Activated T-helper 17 cell treated with anti-CD3 and anti-CD28 coated beads, Interleukin-2, amount 50 U/mL, for 72 hours (primary cell): ENCODE data around the gene HSD11B1. TPM values are rescaled to one million over a fixed set of nuclear protein-coding genes. Genes with fewer than 3 reads are reported as not detected.

Source experiments
- ATAC-seq: fragments of 150-1000 bp; cut with Tn5 transposase; replicated peaks from 2 replicates; pipeline ENCODE4 v1.10.0; 2021; ENCODE audit warnings: mild to moderate bottlenecking, moderate library complexity
- H3K27ac Mint-ChIP-seq: one replicate; pipeline ENCODE4 v1.8.0; 2022; ENCODE audit warnings: mixed read lengths
- H3K27me3 Mint-ChIP-seq: one replicate; pipeline ENCODE4 v1.8.0; 2022; ENCODE audit warnings: mixed read lengths
- H3K36me3 Mint-ChIP-seq: one replicate; pipeline ENCODE4 v1.8.0; 2022; ENCODE audit warnings: low read depth, mild to moderate bottlenecking, mixed read lengths
- H3K4me1 Mint-ChIP-seq: one replicate; pipeline ENCODE4 v1.8.0; 2022; ENCODE audit warnings: mixed read lengths
- H3K4me3 Mint-ChIP-seq: one replicate; pipeline ENCODE4 v1.8.0; 2022; ENCODE audit warnings: mild to moderate bottlenecking, mixed read lengths
- H3K9me3 Mint-ChIP-seq: one replicate; pipeline ENCODE4 v1.8.0; 2022; ENCODE audit warnings: mixed read lengths
- total RNA-seq, 2 donors: library from RNA; stranded (reverse); gene quantifications; one replicate each; pipeline ENCODE4 v1.2.3, GENCODE V29; 2022

The HSD11B1 gene
- total RNA-seq, 2 donors from 2014 or later = 2.4 to 9.7 TPM

DNA sequence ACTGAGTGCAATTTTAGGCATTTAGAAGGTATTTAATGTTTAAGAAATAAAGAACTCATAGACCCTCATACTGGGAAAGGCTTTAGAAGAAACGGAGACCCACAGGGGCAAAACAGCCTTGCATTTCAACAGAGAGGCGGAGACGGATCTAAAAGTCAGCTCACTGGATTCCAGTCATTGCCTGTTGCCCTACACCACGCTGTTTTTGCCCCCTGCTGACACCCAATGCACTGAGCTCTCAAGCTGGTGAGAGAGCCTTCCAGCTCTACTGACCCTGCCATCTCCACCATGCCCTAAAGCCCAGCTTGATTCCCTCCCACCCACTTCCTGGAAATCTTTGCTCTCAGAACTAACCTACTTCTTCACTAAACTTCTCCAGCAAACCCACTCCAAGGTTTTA, 44.0 kb downstream of the HSD11B1 start:
- Mint-ChIP-seq H3K27ac (peak overlapping the region; percentile 87), H3K27me3 (no peaks in the 10 kb centered on the region), H3K9me3 (no peaks in the 10 kb centered on the region), H3K36me3 (no peaks in the 10 kb centered on the region), H3K4me3 (peak overlapping the region; percentile 62), H3K4me1 (peaks cover 38% of the 10 kb centered on the region)
- no peak for ATAC-seq

DNA sequence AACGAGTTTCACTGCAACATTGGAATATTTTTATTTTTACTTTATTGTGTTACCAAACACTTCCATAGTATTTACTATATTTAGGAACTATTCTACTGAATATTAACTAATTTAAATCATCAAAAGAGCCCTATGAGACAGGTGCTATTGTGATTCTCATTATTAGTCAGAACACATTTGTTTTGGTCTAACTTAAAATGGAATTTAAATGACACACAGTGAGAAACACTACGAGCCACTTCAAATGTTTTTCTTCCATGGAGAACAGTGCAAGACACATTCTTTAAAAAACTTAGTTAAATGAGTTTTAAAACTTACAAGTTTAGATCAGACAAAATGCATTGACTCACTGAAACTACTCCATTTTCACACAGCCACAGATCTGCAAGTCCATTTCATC, 44.6 kb downstream of the HSD11B1 start:
- Mint-ChIP-seq H3K36me3 (no peaks in the 10 kb centered on the region), H3K27ac (peak overlapping the region; percentile 96), H3K4me1 (peaks cover 38% of the 10 kb centered on the region), H3K9me3 (no peaks in the 10 kb centered on the region), H3K4me3 (peak overlapping the region; percentile 77), H3K27me3 (no peaks in the 10 kb centered on the region)
- ATAC-seq = peak; percentile 3

DNA sequence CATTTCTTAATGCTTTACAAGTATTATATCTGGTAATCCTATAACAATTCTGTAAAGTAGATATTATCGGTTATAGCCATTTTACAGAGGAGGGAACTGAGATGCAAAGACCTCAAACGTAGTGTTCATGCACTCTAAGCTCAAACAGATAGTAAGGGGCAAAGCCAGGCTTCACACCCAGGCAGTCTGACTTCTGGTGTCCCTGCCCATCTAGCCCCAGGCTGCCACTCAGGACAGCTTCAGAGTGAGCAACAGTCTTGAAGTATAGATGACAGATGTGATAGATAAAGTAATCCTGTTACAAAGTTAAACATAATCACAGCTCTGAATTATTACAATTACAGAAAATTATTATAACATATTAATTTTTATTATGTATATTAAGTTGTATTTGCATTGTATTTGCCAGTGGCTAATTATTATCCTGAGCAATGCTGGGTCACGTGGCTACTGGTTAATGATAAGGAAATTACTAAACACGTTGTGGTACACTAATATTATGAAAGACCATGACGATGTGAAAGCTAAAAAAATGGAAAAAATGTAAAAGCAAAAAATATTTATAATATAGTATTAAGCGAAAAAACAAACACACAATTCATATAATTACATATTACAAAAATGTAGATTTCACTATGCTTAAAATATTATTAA, 45.2 kb downstream of the HSD11B1 start:
- ATAC-seq = no peak
- H3K4me3 Mint-ChIP-seq = peak overlapping the region; percentile 81
- peak overlapping the region; percentile 96 for H3K27ac Mint-ChIP-seq
- H3K36me3 Mint-ChIP-seq = no peaks in the 10 kb centered on the region
- no peaks in the 10 kb centered on the region for H3K9me3 Mint-ChIP-seq
- H3K27me3 Mint-ChIP-seq = no peaks in the 10 kb centered on the region
- H3K4me1 Mint-ChIP-seq = peaks cover 38% of the 10 kb centered on the region

DNA sequence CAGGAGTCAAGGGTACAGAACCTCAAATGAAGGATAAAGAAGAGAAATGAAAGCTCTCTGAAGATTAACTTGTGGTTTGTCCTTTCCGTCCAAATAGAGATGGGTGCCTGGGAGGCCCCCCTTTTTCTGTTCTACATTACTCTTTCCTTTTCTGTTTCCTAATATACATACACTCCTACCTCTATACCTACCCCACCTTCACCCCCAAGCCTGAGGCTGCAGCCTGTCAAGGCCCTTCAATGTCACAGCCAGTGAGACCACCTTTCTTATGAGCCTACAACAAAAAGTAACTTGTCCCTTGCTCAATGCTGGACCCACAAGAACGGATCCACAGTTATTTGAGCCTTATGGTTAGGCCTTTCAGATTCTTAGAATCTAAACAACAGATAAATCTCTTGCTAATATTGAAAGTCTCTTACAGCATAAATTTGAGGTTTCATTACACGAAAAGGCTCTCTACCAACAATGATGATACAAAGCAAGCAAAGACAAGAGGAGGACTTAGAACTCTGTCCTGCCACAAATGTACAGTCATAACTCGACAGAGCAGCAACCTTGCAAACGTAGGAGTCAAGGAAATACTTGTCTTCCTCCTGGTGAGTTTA, 47.1 kb downstream of the HSD11B1 start:
- Mint-ChIP-seq H3K4me3 (peak overlapping the region; percentile 81), H3K27ac (peak overlapping the region; percentile 96), H3K27me3 (no peaks in the 10 kb centered on the region), H3K4me1 (peaks cover 40% of the 10 kb centered on the region), H3K36me3 (no peaks in the 10 kb centered on the region), H3K9me3 (no peaks in the 10 kb centered on the region)
- ATAC-seq = peak; percentile 61

DNA sequence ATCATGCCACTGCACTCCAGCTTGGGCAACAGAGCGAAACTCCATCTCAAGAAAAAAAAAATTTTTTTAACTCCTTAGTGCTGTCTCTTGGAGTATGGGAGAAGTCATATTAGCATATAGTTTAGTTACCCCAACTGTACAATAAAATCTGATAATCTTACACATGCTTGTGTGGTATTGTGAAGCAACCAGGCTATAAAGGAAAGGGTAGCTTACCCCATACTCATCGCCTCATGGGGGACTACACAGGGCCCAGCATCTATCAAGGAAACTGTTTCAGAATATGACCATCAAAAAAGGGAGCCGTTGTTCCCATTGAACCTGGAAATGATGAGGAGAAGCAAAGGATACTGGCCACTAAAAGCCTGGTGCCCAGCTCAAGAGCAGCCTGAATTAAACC, 48.2 kb downstream of the HSD11B1 start:
- Mint-ChIP-seq H3K4me3 (peak overlapping the region; percentile 81), H3K27ac (peak overlapping the region; percentile 96)

DNA sequence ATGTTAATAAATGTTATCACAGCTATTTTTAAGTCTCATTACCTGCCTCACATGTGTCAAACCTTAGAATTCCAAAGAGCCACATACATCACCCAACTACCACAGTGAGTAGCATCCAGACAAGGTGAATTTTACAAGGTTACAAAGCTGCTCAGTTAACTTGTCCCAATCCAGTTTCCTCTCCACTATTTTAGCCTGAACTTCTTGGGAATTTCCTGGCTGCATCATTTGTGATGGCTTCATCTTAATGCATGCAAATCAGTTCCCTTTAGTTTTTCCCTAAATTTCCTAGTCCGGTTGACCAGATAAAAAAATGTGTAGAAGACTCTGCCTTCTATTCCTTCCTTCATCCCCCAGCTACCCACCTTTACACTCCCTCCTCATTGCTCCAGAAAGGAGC, 50.6 kb downstream of the HSD11B1 start:
- Mint-ChIP-seq H3K27ac (peak overlapping the region; percentile 93), H3K36me3 (no peaks in the 10 kb centered on the region)

More for the DNA sequence above, 48.2 kb downstream of the HSD11B1 start:
- no peaks in the 10 kb centered on the region for H3K9me3 Mint-ChIP-seq
- peaks cover 35% of the 10 kb centered on the region for H3K4me1 Mint-ChIP-seq
- no peaks in the 10 kb centered on the region for H3K36me3 Mint-ChIP-seq
- no peak for ATAC-seq
- no peaks in the 10 kb centered on the region for H3K27me3 Mint-ChIP-seq

DNA sequence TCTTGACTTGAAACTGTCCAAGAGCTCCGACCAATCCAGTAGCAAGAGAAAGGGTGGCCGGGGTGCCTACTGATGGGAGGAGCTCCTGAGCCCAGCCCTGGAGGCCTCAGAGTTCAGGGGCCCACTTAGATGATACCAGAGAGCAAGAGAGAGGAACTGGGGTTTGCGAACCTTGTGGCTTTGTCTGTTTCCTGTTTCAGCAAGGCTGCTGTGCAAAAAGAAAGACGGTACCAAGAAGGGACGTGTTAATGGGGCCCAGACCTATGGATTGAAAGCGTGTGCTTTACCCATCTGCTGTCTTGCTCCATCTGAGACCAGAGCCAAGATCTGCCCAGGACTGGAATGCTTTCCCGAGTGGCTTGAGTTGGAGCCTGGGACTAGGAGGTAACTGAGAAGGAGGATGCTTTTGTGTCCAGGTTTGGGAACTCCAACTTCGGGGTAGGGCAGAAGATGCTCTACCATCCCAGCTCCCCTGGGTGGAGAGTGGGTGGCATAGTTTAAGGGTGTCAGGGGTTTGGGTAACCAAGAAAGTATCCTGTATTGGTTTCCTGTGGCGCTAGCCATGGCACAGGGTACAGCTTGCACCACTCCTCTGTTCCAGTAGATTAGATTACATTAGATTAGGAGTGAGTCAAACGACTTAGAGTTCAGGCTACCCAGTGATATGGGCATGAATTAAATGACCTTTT, 51.4 kb downstream of the HSD11B1 start, which contains the start of gene TRAF3IP3:
Gene TRAF3IP3 (plus strand): TSS at position 128 of the 689 bp plus-strand sequence. CDS start 3,987 bp downstream, outside the sequence.
- Mint-ChIP-seq H3K9me3 (no peaks in the 10 kb centered on the region), H3K36me3 (no peaks in the 10 kb centered on the region), H3K4me1 (peaks cover 36% of the 10 kb centered on the region), H3K4me3 (peak within 1 kb of the TSS; percentile 86), H3K27ac (peak within 1 kb of the TSS; percentile 93), H3K27me3 (no peaks in the 10 kb centered on the region)
- ATAC-seq = peak; percentile 74

More for the DNA sequence above, 50.6 kb downstream of the HSD11B1 start:
- H3K9me3 Mint-ChIP-seq = no peaks in the 10 kb centered on the region
- peaks cover 37% of the 10 kb centered on the region for H3K4me1 Mint-ChIP-seq
- peak overlapping the region; percentile 86 for H3K4me3 Mint-ChIP-seq
- H3K27me3 Mint-ChIP-seq = no peaks in the 10 kb centered on the region
- ATAC-seq = no peak

DNA sequence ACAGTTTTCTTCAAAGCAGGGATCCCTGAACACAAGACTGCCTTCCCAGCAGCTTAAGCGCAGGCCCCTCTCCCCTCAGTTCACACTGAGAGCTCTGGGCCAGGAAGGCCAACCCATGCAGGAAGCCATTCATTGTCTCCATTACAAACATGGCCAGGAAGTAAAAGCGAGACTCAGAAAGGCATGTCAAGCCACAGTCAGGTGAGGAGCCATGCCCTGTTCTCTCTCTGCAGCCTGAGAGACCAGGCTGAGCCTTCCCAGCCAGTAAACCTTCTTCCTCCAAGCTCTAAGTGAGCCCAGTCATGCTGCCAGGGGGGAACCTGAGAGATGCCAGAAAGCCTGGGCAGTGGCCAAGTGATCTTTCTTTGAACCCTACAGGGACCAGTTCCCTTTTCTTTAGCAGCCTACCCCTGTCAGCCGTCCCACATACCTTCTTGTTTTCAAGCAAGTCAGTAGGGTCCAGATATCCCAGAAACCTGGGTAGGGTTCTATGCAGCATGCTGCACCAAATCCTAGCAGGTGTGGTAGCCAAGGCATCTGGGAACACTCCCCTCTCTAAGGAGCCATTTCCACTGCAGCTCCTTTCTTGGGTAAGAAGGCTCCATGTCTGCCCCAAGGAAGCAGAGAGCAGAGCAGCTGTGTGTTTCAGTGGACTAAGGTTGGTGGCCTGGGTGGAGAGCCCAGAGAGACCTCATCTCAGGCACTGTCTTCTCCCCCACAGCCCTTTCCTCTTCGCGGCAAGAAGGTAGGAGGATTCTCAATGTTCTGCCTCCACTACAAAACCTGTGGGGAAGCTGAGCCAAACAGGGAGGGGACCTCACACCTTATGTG, 52.2 kb downstream of the HSD11B1 start:
- Mint-ChIP-seq H3K9me3 (no peaks in the 10 kb centered on the region), H3K4me1 (peaks cover 44% of the 10 kb centered on the region), H3K27me3 (no peaks in the 10 kb centered on the region), H3K36me3 (no peaks in the 10 kb centered on the region), H3K27ac (peak overlapping the region; percentile 93), H3K4me3 (peak overlapping the region; percentile 86)
- ATAC-seq = peak; percentile 33

DNA sequence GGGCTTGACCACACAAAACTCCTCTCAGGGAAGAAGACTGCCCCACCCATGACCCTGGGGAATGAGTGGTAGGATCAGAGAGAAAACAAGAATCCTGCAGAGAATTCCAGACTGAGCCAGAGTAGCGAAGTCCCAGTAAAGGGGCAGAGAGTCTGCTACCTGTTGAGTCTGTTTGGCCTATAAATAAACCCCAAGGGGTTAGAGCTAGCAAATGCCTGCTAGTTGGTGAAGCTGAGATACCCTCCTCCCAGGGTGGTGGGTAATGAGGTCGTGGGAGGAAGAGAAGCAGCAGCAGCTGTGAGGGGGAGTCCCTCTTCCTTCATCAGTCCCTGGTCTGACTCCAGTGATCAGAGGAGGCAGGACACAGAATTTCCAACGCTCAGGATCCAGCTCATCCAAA, 53.8 kb downstream of the HSD11B1 start:
- Mint-ChIP-seq H3K4me3 (peak overlapping the region; percentile 86), H3K27me3 (no peaks in the 10 kb centered on the region), H3K36me3 (no peaks in the 10 kb centered on the region), H3K27ac (peak overlapping the region; percentile 93), H3K9me3 (no peaks in the 10 kb centered on the region), H3K4me1 (peaks cover 53% of the 10 kb centered on the region)
- no peak for ATAC-seq

DNA sequence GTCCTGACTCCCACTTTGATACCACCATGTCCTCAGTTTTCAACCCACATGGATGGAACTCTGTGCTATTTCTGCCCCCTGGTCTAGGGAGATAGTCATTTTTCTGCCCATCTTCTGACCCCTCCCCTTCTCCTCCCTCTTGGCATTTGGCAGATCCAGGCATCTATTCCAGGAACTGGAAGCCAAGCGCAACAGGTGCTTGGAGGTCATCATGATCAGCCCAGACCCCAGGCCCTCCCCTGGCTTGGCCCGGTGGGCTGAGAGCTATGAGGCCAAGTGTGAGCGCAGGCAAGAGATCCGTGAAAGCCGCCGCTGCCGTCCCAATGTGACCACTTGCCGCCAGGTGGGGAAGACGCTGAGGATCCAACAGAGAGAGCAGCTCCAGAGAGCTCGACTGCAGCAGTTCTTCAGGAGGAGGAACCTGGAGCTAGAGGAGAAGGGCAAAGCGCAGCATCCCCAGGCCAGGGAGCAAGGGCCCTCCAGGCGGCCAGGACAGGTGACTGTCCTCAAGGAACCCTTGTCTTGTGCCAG, 55.2 kb downstream of the HSD11B1 start:
- peak overlapping the region; percentile 86 for H3K4me3 Mint-ChIP-seq
- H3K9me3 Mint-ChIP-seq = no peaks in the 10 kb centered on the region
- ATAC-seq = no peak
- no peaks in the 10 kb centered on the region for H3K36me3 Mint-ChIP-seq
- H3K4me1 Mint-ChIP-seq = peaks cover 55% of the 10 kb centered on the region
- H3K27me3 Mint-ChIP-seq = no peaks in the 10 kb centered on the region
- peak overlapping the region; percentile 57 for H3K27ac Mint-ChIP-seq

DNA sequence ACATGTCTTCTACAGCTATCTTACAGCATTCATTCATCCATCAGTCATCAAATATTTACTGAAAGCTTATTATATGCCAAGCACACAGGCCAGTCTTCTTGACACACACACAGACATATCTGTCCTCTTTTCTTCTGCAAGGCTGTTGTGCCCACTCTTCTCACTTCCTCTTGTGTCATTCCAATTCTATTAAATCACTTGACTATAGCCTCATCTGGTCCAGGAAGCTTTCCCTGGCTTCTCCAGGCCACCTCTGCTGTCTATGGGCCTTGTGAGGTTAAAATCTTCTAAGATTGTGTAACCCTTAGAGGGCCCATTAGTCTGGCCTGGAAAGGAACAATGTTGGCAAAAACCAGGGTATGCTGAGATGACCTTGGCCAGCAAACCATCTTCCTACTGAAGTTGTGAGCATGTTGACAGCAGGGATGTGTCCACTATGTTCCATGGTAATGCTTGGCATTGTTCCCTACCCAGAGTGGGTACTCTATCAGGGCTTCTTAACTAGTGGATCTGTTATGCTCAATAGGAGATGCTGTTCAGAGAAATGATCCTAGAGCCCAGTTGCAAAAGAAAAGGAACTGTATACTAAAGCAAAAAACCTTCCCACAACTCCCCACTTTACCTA, 56.5 kb downstream of the HSD11B1 start:
- Mint-ChIP-seq H3K4me1 (peaks cover 54% of the 10 kb centered on the region), H3K9me3 (no peaks in the 10 kb centered on the region), H3K4me3 (peak overlapping the region; percentile 86), H3K27ac (peak overlapping the region; percentile 57), H3K36me3 (no peaks in the 10 kb centered on the region), H3K27me3 (no peaks in the 10 kb centered on the region)
- ATAC-seq = no peak

DNA sequence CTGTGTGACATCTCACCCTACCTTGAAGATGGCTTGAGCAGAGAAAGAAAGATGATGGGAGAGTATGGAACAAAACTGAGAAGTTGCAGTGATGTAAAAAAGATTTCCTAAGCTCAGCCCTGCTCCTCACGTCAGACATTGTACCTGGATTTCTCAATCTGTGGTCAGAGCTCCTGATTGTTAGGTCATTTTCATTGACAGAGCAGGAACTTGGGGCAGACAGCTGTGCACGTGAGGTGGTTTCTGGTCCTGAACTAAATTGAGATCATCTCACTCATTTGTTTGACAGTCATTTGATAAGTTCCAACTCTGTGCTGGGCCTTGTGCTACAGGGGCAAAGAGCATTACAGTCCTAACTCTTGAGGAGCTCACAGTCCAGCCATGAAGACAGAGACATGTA, 61.4 kb downstream of the HSD11B1 start:
- H3K36me3 Mint-ChIP-seq = no peaks in the 10 kb centered on the region
- H3K4me1 Mint-ChIP-seq = peaks cover 58% of the 10 kb centered on the region
- peak overlapping the region; percentile 6 for H3K27ac Mint-ChIP-seq
- H3K27me3 Mint-ChIP-seq = no peaks in the 10 kb centered on the region
- ATAC-seq = no peak
- no peaks in the 10 kb centered on the region for H3K9me3 Mint-ChIP-seq
- H3K4me3 Mint-ChIP-seq = no peak overlapping the region

DNA sequence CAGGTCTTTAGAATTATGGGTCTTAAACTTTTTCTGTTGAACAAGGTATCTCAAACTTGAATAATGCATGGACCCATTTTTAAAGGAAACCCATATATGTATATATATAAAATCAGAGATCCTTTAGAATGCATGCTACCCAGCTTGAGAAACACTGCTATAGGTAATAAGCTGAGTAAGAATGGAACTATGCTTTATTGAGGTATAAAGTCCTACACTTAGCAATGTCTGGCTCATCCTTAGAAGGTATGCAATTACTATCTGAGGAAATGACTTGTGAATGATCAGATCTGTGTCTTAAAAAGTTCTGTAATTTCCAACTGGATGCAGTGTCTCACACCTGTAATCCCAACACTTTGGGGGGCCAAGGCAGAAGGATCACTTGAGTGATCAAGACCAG, 62.5 kb downstream of the HSD11B1 start:
- peaks cover 48% of the 10 kb centered on the region for H3K4me1 Mint-ChIP-seq
- peak overlapping the region; percentile 6 for H3K27ac Mint-ChIP-seq
- H3K4me3 Mint-ChIP-seq = no peak overlapping the region
- no peaks in the 10 kb centered on the region for H3K27me3 Mint-ChIP-seq
- H3K9me3 Mint-ChIP-seq = no peaks in the 10 kb centered on the region
- ATAC-seq = peak; percentile 27
- no peaks in the 10 kb centered on the region for H3K36me3 Mint-ChIP-seq

DNA sequence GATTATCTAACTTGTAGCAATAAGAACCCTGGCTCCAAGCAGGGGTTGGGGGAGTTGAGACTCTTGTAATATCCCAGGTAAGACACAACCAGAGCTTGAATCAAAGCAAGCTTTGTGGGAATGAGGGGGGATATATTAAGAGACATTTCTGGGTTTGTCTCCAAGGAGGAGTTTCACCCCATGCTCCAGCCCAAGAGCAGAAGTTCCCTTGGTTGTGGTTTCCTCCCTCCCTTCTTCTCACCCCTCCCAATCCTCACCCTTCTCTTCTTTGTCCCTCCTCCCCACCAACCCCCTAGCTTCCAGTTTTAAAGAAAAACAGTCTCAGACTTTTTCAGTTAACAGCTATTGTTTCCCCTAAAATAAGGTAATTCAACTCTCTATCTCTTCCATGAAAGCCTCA, 63.1 kb downstream of the HSD11B1 start:
- Mint-ChIP-seq H3K4me1 (peaks cover 41% of the 10 kb centered on the region), H3K4me3 (no peak overlapping the region)

More for the DNA sequence above, 63.1 kb downstream of the HSD11B1 start:
- H3K27ac Mint-ChIP-seq = no peak overlapping the region
- H3K9me3 Mint-ChIP-seq = no peaks in the 10 kb centered on the region
- ATAC-seq = no peak
- H3K27me3 Mint-ChIP-seq = no peaks in the 10 kb centered on the region
- H3K36me3 Mint-ChIP-seq = no peaks in the 10 kb centered on the region
